Skin of body (tissue), 2 donors: ENCODE measurements around the gene MRPL45. TPM values are rescaled to one million over a fixed set of nuclear protein-coding genes. Genes with fewer than 3 reads are reported as not detected.

ENCODE experiments used
- DNase-seq: peaks from one replicate; lab custom pipeline; 2025; lab: John Stamatoyannopoulos, UW
- total RNA-seq: library from RNA; depleted of rRNA; stranded (reverse); fragments of >200 nt; gene quantifications from one replicate; pipeline ENCODE4 v1.2.3, GENCODE V29; 2014

Gene MRPL45
- total RNA-seq, 1 donor from 2014 or later, result 26.7 TPM

DNA sequence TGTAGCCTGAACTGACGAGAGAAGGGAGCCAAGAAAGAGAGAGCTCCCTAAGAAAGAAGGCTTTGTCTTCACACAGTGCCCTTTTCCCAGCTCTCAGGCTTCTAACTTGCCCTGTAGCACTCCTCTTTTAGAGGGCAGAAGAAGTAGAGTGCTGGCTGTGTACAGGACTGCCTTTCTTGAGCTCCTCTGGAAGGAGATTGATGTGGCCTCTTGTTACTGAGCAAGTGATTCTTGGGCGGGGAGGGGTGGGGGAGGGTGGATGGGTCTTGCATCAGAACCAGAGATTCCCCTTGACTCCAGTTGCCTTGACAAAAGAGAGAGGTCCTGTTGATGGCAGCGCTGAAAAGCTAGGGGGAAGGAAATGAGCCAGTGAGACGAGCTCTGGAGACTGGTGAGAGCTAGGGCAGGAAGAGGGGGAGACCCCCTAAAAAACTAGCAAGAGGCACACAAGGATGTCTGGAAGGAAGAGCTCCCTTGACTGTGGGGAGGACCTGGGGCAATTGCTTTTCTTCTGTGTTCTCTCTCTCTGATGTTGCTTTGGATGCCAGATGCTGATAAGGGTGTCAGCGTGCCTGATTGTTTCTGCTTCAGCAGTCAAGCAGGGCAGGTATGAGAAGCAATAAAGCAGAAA lies 28.4 kb downstream of the MRPL45 start:
- no peak for DNase-seq

DNA sequence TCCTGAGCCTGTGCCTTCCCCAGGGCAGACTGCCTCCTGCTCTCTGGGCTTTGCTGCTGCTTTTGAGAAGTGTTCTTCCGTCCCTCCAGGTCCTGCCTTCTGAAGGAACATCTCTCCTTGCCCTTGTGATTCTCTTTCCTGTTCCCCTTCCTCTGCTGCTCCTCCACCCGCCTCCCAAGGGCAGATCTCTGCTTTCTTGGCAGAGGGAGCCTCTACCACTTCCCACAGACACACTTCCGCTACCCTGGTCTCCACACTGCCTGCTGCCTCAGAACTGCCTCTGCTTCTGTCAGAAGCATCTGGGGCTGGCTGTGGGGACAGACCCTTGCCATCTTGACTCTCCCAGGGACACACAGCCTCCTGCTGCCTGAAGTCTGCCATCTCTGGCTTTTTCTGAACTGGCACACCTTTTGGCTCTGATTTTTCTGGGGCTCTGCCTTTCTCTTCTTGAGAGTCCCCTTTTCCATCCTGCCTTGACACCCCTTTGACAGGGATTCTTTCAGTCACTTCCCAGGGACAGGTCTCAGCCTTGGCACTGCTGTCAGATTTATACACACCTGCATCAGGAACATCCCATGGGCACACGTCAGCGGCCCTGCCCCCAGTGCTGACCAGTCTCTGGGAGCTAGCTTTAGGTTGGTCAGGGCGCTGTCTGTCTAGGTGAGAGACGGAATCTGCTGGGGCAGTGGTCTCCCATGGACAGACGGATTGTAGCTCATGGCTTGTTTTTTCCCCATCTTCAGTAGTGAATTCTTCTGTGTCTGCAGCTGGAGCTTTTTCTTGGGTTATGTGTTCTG lies 30.2 kb downstream of the MRPL45 start:
- DNase-seq, result no peak

DNA sequence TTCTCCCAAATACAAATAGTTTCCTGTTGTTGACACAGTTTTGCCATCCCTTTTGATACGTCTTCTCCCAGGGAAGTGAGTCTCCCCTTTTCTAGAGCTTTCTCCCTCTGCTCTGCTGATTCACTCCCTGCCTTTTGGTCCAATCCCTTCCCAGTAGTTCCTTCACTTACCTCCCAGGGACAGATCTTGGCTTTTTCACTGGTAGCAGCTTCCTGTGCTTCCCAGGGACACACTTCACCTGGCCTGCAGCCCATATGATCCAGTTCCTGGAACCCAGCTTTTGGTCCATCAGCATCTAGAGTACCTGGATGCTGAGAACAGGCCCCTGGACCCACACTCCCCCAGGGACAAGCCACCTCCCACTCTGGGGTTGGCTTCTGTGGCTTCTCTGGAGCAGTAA lies 31.0 kb downstream of the MRPL45 start:
- DNase-seq, result no peak

DNA sequence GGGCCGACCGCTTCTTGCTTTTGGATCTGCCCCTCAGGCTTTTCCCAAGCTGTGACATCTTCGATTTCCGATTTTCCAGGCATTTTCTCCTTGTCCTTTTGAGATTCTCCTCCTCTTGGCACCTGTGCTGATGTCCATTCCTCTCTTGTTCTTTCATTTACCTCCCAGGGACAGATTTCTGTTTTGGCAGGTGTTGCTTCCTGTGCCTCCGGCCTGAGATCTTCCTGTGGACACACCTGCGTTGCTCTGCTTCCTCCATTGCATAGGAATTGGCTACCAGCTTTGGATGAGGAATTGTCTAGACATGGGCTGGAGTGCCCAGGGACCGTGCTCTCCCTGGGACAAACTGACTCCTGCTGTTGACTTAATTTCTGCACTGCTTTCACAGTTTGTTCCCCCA lies 31.7 kb downstream of the MRPL45 start:
- DNase-seq, result no peak

DNA sequence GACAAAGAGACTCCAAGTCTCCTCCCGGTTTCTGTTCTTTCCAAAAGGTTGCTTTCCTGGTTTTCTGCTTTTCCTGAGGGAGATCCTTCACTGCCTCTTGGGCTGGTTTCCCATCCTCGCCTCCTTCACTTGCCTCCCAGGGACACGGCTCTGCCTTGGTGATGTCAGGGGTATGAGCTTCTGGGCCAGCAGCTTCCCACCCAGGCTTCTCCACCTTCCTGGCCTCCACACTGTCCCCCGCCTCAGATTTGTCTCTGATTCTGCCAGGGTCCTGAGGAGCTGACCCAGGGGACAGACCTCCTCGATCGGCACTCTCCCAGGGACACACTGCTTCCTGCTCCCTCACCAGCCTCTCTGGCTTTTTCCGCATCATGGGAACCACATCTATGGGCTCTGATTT lies 32.3 kb downstream of the MRPL45 start:
- no peak for DNase-seq

DNA sequence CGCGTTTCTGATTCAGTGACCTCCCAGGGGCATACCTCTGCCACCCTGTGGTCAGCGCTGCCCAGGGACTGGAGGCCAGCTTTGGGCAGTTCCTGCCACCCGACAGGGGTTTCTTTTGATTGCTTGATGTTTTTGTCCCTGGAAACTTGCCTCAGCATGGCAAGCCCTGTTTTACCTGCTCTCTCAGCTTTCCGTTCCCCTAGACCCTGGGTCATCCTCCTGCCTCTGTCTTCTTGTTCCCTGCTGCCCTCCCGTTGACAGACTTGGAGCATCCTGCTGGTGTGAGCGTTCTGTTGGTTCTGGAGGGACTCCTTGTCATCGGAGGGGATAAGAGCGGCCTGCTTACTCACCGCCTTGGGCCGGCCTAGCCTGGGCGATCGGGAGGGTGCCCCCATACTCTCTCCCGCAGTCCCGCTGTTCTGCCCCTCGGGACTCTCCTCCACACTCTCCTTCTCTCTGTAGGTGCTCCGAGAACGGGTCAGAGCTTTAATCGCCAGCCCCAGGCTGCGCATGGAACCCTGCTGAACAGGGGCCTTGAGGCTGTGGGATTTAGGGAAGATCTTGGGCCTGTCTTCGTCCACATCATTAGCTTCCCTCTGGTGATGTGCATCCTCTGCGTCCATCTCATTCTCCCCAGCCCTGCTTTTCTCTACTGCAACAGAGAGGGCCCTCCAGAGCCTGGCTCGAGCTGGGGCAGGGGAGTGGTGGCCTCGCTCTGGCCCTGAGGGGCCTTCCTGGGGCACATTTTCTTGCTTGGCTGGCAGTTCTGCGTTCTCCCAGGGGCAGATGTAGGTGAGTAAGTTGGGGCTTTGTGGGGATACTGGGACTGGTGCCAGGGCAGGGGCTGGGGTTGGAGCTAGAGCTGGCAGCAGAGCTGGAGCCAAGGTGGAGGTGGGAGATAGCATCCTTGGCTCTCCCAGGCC lies 33.1 kb downstream of the MRPL45 start:
- DNase-seq, result no peak

DNA sequence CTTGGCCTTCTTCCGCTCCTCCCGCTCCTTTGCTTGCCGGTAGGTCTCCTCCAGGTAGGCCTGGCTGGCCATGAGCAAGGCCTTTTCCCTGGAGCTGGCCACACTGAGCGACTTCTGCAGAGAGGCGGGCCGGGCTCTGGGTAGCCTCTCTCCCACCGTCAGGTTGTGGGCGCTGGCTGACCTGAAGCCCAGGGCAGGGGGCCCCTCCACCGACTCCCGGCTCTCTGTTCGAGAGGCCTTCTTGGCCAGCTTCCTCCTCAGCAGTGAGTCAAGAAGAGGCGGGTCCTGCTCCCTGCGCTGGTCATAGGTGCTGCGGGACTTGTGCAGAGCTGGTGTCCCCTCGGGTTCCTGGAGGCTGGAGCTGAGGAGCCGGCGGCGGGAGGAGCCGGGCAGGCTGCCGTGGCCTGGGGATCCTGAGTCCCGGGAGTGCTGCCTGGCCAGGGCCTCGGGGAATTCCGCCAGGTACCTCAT lies 34.0 kb downstream of the MRPL45 start:
- DNase-seq, result no peak

DNA sequence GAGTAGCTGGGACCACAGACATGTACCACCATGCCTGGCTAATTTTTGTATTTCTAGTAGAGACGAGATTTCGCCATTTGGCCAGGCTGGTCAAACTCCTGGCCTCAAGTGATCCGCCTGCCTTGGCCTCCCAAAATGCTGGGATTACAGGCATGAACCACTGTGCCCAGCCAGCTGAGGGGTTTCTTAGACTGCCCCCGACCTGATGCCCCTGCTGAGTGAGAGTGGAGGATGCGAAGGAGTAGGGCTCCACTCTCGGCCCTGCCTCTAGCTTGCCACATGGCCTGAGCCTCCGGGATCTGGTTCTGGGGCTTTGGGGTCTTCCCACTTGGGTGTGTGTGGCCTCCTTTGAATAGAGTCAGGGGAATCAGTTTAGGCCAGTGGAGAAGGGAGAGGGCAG lies 35.8 kb downstream of the MRPL45 start:
- no peak for DNase-seq

DNA sequence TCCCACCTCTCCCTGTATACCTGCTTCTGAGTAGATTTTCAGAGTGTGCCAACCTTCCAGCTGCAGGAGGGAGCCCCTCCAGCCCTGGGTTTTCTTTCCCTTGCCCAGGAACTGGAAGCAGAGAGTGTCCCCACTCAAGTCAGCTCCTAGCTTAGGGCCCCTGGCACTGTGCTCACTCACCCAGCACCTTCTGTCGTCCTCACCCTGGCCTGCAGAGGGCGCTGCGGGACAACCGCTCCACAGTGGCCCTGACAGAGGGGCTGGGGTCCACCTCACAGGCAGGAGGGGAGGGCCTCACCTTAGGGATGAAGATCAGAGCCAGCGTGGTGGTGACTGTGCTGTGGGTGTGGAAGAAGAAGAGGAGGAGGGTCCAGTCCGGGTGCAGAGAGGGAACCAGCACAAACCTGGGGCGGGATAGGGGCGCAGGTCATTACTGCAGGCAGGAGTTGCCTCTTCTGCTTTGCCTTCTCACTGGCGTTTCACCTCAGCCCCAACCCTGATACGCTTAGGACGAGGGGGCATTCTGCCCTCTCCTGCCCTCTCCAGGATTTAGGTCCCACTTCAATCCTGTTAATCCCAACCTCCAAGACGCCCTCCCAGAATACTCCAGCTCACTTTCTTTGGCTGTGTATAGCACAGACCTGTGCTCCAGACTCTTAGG lies 36.8 kb downstream of the MRPL45 start:
- DNase-seq, result no peak

DNA sequence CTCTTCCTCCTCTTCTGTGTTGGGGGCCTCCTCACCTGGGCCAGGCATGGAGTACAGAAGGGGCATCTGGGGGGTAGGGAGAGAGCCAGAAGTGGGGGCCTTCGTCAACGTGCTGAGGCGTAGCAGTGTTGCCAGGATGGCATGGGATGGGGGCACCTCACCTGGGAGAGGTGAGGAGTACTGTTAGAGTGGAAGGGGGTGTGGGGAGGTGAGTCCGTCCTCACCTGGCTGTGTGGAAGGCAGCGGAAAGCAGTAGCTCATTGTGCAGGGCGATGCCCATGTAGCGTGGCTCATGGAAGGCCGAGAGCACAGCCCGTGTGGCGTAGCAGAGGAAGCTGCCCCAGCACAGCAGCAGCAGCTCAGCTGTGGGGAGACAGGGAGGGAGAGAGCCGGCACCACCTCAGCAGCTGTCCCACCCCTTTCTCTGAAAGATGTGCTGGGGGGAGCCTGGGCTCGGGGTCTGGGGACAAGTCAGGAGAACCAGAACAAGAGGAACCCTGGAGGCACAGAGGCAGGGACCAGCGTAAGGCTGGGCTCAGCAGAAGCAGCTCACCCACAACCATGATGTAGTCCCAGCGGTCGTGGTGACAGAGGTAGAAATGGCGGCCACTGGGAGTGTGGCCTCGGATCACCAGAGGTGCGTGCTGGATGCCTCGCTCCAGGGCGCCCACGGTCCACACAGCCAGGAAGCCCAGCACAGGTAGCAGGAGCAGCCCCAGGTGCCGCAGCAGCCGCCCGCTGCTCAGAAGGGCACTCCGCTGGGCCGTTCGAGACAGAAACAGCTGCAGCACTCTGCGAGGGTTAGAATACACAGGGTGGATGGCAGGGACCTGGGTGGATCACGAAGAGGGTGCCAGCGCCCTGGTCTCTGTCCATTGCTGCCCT lies 37.8 kb downstream of the MRPL45 start:
- DNase-seq, result no peak

DNA sequence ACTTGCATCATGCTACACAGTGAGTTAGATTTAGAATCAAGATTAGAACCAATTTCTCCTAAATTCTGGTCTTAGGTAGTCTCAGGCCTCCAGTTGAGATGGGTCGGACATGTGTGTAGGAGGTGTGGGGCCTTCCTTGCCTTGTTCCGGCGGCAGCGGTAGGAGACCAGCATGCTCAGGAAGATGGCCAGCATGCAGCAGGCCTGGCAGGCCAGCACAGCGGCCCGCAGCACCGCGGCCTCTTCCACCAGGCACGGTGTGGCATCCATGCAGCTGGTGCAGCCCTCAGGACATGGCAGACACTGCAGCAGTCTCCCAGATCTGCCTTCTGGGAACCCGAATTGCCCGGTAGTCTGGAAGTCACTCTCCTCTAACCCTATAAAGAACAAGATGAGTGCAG lies 39.9 kb downstream of the MRPL45 start:
- no peak for DNase-seq

DNA sequence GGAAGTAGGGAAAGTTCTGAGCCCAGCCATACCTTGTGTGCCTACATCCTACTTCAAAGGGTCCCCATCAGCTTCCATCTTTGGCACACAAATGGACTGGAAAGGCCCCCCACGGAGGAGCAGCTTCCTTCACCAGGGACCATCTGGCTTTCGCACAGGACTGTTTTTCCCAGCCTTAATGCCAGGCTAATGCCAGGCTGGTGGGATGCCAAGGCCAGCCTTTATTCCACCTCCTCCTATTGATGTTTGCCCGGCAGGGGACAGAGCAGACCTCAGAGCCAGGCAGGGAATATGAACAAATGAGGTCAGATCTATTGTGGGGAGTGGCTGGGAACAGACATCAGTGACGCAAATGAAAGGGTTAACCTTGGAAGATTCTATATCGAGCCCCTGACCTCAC lies 41.1 kb downstream of the MRPL45 start:
- DNase-seq, result no peak

DNA sequence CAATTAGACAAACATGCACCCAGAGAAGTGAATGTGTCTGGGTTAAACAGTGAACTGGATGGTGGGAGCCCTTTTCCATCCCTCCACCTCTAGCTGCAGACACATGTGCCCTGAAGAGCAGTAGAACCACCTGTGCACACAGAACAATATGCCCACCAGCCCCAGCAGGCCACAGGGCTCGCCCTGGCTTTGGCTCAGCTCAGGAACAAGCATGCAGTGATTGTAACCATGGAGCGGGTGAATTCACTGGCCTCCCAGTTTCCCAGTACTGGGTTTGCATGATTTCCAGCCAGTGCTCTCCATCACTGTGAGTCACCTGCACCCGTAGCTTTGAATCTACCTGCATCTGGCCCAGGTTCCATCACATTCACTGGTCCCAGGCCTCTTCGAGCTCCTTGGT lies 41.6 kb downstream of the MRPL45 start:
- no peak for DNase-seq

DNA sequence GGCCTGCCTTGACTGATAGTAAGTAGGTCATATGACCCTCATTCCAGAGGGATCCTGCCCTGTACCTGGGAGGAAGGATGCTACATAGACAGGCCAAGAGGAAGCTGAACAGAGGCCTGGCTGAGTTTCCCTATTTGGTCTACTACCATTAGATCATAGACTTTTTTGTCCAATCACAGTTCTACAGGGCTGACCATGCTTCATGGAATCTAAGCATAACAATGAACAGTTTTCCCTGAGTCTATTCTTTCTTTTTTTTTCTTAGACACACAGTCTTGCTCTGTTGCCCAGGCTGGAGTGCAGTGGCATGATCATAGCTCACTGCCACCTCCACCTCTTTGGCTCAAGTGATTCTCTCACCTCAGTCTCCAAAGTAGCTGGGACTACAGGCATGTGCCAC lies 42.9 kb downstream of the MRPL45 start:
- no peak for DNase-seq

DNA sequence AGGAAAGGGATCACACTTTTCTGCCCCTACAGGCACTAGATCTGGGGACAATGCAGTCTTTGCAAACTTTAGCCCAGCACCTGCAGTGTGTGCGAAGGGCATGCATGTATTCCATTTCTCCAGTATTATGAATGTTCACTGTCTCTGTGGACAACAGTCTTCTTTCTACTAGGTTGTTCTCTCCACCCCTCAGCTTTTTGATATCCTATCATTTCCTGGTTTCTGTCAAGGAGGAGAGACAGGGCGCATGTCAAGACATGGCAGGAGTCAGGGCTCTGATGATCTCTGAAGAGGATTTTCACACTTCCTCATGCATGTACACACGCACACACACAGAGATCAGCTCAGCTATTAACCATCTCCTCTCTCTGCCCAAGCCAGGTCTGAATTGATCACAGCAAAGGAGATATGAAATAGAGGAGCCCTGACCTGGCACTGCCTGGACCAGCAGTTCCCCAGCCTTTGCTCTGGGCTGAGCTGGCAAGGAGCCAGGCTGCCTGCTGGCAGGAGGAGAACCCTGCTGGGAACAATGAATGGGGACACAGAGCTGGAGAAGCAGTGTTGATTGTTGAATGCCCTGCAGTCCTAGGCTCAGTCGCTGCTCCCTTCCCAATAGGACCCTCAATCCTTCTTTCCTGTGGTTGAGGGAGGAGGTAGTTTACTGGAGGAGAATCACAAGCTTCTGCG lies 44.2 kb downstream of the MRPL45 start:
- DNase-seq, result no peak

DNA sequence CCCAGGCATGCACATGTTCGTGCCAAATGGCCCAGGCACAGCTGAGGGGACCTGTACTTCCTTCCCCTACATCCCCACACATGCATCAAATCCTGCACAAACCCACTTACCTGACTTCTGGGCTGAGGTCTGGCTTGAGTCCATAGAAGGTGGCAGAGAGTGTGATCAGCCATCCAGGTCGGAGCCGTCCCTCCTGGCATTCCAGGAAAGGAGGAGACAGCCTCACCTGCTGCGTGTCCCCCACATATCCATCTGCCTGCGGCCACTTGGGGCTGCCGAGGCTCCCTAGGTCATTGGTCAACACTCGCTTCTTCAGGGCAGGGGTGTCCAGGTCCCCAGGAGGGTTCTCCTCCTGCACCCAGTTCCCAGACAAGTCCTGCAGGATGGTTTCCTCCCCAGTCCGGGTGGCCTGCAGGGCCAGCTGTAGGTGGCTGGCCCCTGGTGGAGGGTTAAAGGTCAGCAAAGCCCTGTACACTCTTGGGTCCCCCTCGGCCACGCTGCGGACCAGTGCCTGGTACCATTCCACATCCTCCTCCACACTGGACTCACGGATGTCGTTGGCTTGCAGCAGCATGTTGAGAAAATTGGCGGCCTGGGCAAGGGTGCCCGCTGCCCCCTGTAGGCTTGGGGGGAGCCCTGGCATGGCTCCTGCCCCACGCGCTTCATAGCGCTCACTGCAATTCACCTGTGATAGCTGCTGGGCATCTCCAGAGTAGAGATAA lies 46.1 kb downstream of the MRPL45 start:
- no peak for DNase-seq

DNA sequence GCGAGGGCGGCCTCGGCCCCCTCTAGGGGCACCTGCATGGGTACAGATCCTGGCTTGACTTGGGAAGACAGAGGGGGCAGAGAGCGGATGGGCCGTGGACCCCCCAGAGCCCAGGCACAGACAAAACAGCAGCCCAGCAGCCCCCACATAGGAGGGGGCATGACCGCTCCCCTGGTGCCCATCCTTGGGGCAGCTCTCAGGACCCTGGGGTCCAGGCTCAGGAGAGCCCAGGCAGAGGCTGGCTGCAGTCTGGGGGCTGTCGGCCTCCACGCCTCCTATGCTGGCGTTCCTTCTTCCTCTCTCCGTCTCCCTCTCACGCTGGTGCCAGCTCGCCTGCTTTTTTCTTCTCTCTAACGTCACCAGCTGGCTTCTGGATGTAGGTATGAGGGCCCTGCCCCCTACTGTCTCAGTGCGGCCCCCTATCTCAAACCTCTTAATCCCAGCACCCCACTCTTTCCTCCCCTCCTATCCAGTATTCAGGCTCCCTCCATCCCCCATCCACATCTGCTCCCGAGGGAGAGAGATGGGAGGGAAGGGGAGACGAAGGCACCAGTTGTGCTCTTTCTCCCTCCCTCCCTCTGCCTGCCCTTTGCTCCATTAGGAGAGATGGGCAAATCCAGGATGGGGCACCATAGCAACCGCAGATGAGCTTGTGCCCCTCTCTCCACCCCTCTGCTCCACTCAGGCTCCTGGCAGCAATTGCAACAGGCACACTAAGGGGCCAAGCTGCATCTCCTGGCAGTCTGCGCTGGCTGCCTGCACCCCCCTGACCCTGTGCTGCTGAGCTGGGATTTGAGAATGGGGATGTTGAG lies 46.8 kb downstream of the MRPL45 start, which contains the start of gene GPR179:
Gene GPR179, minus strand, starts transcription at position 349 of the 812 bp plus-strand sequence. Its CDS starts 167 bp downstream, at position 182.
- DNase-seq, result no peak

DNA sequence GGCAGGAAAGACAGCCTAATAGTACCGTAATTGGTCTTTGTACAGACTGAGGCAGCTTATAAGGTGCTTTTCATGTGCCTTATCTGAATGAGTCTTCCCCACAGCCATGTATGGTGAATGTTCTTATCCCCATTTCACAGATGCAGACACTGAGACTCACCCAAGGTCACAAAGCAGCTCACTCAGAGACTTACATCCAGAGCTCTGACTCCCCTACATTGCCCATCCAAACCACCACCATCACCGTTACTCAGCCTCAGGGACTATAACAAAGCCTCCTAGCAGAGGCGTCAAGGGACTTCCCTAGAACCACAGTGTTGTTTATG lies 47.4 kb downstream of the MRPL45 start:
- no peak for DNase-seq
